ENCODE data around the gene HEMK1.

HEMK1 gene

DNA sequence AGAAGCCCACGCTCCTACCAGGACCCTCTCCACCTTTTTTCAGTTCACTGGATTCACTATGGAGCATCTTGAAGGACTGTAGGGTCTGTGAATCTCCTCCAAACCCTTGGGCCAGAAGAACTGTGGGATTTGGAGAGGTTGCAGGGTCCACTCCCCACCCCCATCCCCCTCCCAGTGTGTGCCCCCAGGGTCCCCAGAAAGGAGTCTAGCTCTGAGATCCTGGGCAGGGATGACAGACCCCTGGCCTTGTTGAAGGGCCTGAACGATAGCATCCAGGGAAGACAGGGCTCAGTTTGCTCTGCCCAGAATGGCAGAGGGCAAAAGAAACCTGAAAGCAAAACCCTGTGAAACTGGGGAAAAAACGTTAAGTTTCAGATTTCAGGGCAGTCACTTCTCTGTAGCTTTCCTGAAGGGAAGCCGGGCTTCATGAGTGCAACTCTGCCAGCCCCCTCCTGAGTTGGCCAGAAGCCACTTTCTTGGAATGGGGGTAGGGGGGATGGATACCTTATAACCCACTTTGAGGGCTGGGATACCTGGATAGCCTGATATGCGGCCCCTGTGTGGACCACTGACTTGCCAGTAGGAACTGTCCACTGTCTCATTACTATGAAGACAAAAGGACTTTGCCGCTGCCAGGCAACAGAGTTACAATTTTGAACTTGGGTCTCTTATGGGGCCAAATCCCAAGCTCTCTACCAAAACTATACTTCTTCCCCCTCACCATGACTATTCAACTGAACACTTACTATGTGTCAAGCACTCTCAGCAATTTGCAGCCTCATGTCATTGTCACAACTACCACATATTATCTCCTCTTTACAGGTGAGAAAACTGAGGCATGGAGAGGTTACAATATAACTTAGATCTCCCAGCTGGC lies 43.9 kb downstream of the HEMK1 start:
- no peak for DNase-seq (ENCODE audit: low read depth, low spot score)

DNA sequence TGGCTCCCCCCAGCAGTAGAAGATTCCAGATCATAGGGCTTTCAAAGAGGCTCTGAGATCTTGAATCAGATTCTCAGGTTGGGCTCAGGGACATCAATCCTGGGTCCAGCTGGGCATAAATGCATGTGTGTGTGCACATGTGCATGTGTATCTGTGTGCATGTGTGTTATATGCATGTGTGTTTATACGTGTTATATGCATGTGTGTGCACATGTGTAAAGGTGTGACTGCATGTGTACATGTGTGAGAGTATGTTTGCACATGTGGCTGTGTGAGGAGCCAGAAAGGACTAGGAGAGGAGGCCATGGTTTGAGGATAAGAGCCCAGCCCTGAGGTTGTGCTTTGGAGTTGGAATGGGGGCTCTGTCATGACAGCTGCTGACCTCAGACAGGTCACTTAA lies 45.9 kb downstream of the HEMK1 start:
- DNase-seq (ENCODE audit: low read depth, low spot score) = no peak

DNA sequence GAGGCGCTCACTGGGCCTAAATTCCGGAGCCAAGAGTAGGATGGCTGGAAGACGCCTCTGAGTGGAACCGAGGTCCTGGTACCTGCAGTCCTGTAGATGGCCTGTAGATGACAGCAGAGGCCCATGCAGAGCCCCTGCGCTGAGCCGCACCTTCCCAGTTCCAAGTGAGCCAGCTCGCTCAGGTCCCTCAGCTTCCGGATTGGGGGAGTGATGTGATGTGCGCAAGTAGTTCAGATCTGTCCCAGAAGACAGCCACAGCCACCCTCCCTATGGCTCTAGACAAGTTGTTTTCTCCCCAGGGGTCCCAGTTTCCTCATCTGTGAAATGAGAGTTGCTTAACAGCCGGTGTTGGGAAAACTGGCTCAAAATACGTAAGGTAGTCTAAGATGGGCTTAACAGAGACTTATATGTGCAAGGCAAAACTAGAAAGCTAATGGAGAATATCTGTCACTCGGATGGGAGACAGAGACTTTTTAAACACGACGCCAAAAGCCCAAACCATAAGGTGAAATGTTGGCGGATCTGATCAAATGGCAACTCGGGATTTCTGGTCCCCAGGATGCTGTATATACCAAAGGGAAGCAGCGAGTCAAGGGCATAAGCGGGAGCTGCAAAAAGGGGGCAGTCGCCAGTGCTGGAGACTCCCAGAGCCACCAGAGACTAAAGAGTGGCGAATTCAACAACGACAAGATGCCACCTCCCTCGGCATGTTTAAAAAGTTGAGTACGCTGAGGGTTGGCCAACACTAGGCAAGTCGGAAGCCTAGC lies 46.9 kb downstream of the HEMK1 start:
- peak; percentile 52 for DNase-seq (ENCODE audit: low read depth, low spot score)

DNA sequence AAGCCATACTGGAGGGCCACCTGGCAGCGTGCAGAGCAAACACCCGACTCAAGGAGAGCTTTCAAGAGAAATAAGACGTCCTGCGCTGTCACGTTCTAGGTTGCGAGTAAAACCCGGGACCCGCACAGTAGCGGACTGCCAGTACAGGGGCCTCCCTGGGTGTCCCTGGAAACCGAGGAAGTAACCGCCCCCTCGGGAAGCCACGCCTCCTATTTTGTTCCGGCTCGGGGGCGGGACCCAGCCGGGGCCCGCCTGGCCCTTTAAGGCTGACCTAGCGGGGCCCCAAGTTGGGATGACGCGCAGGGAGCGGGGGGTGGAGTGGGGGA lies 47.4 kb downstream of the HEMK1 start:
- DNase-seq (ENCODE audit: low read depth, low spot score) = peak; percentile 44

DNA sequence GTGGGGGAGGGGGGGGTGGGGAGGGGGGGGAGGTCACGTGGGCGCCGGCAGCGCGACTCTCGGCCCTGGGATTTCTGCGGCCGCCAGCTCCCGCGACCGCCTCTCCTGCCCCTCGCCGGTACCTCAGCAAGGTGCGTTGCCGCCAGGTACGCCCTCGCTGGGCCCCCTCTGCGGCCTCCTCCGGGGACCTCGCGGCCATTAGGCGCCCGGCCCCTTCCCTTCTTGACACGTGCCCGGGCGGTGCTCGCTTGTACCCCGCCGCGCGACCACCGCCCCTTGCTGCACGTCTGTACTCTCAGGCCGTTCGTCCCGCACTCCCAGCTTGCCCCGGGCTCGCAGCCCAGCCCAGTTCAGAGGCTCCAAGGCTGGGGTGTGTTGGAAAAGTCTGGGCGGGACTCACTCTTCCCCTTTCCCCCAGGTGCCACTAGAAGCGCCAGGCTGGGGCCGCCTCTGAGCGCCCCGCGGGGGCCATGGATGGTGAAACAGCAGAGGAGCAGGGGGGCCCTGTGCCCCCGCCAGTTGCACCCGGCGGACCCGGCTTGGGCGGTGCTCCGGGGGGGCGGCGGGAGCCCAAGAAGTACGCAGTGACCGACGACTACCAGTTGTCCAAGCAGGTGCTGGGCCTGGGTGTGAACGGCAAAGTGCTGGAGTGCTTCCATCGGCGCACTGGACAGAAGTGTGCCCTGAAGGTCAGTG lies 47.9 kb downstream of the HEMK1 start, which contains the start of gene MAPKAPK3:
Gene MAPKAPK3 (plus strand): TSS at position 56 of the 696 bp plus-strand sequence. CDS start 415 bp downstream, at position 471.
- DNase-seq (ENCODE audit: low read depth, low spot score) = no peak

DNA sequence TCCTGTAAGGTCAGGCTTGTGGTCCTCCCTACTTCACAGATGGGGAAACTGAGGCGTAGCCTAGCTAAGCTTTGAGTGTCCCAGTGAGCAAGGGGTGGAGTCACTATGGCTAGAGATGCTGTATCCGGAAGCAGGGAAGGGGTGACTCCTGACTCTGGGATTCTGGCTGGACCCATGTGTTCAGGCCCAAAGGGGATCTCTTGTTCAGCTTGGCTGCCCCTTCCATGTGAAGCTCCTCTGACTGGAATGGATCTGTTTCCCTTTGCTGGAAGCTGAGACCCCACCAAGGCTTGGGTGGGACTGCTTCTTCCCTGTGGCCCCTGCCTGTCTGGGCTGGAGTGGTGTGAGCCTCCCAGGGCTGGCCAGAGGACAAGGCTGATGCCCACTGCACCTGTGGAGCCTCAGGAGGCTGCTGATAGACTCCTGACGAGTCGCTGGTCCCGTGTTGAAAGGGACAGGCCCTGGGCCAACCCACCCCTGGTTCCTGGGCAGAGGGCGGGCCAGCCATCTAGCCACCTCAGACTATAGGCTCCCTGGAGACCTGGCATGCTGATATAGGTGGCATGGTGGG lies 48.7 kb downstream of the HEMK1 start:
- no peak for DNase-seq (ENCODE audit: low read depth, low spot score)

DNA sequence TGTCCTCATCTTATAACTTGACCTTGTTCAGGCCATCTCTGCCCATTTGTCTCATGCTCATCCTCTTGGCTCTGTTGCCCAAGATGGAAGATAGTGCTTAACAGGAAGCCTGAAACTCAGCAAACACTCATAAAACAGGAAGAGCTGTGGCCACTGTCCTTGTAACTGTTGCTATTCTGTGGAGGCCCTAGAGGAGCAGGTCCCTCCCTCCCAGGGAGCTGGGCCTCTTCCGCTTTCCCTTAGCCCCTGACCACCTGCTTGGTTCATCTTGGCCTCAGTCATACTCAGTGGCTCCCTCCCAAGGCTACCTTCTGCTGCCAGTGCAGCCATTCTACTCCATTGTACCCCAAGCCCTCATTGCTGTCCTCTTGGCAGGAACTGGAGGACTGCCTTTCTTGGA lies 51.1 kb downstream of the HEMK1 start:
- no peak for DNase-seq (ENCODE audit: low read depth, low spot score)

DNA sequence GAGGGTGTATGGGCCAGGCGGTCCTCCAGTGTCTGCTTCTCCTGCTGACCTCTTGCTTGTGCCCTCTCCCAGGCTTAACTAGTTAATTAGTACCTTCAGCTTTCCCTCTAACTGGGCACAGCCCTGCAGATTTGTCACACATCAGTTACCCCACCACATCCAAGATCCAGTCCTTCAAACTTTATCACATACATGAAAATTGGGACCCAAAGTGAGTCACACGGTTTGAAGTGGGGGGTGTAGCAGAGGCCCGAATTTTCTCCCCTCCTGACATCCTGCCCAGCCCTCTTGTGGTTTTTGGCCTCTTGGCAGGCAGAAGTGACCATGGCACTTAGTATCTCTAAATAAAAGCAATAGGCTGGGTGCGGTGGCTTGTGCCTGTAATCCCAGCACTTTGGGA lies 51.5 kb downstream of the HEMK1 start:
- no peak for DNase-seq (ENCODE audit: low read depth, low spot score)

DNA sequence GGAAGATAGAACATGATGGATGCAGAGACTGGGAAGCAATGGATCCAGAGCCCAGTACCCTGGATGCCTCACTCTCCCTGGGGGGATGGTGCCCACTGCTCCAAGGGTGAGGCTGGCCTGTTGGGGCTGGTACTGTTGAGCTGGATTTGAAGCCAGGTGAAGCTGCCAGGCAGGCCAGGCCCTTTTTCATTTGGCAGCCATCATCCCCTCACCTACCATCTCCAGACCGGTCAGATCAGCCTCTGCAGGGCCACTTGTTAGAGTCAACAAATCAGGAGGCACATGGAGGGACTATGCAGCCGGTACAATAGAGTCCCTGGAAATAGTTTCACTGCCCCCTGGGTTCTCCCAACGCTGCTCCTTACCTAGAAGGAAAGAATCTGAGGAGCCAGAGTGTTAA lies 53.6 kb downstream of the HEMK1 start:
- DNase-seq (ENCODE audit: low read depth, low spot score) = no peak

DNA sequence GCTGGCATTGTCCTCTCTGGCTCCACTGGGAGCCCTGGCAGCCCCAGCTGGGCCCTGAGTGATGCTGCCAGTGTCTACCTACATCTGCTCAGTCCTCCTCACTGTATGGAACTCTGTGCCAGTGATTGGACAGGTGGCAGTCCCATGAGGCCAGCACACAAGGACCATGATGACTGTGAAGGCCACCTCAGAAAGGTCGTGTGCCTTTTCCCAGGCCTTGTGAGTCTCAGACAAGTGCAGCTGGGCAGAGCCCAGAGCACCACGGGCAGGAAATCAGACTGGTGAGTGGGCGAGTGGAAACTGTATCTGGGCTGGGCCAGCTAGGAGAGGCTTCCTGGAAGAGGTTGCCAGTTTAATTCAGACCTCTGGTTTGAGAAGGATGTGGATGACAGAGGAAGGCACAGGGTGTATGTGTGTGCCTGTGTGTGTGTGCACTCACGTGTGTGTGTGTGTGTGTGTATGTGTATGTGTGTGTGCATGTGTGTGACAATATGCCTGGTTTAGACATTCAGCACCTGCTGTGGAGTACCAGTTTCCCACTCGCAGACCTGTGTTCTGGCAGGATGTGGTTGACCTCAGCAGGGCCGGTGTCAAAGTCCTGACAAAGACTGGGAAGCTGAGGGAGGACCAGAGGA lies 54.6 kb downstream of the HEMK1 start:
- DNase-seq (ENCODE audit: low read depth, low spot score) = no peak

DNA sequence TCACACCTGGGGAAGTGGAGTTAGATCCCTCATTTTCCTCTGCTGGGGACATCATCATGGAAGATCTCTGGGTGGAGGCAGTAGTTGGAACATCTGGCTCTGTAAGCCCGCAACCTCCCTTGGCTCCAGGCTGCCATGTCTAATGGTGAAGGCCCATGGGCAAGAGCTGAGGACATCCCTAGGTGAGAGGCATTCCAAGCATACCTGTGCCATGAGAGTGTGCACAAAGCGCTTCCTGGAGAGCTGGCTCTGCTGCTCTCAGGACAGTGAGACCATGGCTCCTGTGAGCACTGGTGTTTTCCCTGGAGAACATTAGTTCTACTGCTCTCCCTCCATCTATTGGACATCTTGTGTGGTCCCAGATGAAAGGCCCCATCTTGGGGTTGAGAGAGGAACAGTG lies 55.3 kb downstream of the HEMK1 start:
- no peak for DNase-seq (ENCODE audit: low read depth, low spot score)

DNA sequence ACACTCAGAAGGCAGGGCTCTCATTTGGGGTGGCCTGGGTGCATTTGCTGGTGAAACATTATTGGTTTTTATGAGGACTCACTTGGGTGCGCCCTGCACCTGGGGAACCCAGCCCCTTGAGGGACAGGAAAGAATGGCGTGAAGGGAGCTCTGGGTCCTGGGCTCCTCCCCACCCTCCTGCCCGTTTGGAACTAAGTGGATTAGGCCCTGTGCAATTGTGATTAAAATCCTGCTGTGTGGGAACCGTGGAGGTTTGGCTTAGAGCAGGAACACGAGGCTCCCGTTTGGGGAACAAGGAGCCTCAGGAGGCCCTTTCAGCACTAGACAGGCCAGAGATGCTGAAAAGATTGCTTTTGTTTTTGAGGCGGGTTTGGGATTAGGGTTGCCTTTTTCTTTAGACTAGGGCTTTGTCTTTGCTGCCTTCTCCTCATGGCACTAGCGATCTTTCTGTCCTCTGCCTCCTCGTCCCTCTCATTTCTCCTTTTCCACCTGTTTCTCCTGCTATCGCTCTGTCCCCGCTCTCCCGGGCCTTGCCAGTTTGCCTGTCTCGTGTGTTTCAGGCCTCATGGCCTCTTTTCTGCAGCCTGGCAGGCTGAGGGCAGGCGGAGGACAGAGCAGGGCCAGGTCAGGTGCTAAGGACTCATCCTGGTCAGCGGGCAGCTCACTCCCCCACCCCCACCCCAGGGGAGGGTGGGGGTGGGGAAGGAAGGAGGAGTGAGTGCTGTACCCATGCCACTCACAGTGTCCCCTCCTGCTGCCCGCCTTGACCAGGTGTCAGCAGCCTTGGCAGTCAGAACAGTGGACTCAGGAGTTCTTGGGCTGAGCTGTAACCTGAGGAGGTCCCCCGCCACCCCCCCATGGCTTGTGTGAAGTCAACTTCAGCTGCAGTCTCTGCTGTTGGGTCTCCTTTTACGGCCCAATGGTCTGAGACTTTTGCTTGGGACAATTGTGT lies 56.2 kb downstream of the HEMK1 start:
- no peak for DNase-seq (ENCODE audit: low read depth, low spot score)

DNA sequence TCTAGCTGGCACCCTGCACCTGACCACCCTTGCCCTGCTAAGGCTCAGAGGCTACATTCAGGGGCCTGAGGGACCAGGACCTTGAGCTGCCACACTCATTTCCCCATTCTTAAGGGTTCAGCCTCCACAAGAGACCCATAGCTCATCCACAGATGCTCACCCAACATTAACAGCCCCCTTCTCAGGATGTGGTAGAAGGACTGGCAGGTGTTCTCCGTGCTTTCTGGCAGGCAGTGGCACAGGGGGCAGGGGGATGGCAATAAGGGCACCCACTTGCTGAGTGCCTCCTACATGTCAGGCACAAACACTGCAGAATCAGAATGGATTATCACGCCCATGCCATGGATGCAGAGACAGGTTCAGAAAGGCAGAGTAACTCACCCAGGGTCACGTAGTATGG lies 57.1 kb downstream of the HEMK1 start:
- no peak for DNase-seq (ENCODE audit: low read depth, low spot score)

DNA sequence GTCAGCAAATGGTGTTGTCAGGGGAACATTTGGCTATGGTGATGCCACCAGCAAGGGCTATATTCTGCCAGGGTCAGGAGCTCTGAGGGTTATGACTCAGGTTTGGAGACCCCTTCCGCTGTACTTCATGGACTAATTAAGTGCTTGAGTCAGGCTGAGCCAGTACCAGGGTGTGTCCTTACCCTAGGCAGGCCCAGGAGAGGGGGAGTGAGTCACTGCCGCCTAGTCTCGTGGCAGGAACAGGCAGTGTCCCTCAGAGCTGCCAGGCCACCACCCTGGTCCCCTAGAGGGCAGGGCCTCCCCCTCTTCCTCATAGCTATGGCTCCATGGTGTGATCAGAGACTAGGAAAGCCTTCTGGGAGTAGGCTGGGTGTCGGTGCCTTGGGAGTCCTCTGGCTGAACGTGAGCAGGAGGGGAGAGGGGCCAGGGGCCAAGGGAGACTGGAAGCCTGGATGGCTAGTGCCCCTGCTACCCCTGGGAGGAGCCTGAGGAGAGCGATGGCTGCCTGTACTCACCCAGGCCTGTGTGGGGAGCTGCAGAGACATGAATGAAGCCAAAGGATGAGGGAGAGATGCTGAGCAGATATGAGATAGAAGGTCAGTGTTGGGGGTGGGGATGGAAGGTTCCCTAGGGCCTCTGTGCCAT lies 58.2 kb downstream of the HEMK1 start:
- no peak for DNase-seq (ENCODE audit: low read depth, low spot score)

DNA sequence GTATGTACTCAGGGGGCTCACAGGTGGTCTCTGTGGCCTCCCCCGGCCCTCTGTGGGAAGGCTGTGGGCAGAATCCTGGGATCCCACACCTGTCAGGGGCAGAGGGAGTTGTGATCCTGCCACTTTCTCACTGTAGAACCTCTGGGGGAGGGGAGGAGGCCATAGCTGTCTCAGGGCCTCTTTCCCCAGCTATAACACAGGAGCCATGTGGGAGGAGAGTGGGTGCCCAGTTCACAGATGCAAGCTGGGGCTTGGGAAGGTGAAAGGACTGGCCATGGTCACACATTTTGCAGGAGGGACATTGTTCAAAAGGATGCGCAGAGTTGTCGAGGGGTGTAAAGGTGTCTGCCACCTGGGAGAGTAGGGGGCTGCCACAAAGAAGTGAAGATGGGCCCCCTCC lies 59.3 kb downstream of the HEMK1 start:
- DNase-seq (ENCODE audit: low read depth, low spot score) = no peak

DNA sequence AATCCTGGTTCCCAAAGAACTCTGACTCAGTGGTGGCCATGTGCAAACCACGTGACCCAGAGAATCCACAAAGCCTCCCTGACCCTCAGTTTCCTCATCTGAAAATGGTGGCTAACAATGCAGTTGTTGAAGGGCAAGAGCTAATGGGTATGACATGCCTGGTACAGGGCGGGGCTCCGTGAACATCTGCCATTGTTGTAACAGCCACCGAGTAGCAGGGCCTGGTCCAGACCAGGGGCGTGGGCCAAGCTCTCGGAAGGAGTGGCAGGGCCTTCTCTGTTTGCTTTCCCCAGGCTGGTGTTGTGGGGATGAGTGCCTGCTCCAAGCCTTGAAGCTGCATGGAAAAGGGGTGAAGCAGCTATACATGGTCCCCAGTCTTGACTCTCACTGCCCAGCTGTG lies 61.1 kb downstream of the HEMK1 start:
- no peak for DNase-seq (ENCODE audit: low read depth, low spot score)

DNA sequence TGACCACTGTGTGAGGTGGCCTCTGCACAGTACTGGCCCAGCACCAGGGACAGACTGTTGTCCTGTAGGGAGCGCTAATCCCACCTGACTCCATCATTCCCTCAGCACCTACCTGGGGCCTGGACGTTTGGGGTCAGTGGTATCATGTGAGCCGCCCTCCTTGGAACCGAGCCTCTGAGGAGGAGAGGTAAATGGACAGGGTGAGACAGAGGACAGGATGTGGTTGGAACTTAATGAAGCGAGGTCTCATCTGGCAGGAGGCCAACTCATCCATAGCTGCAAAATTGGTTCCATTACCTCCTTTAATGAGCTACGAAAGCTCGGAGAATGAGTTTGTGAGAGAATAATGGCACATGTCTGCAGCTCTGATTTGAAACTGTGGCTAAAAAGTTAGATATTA lies 61.6 kb downstream of the HEMK1 start:
- DNase-seq (ENCODE audit: low read depth, low spot score) = no peak

DNA sequence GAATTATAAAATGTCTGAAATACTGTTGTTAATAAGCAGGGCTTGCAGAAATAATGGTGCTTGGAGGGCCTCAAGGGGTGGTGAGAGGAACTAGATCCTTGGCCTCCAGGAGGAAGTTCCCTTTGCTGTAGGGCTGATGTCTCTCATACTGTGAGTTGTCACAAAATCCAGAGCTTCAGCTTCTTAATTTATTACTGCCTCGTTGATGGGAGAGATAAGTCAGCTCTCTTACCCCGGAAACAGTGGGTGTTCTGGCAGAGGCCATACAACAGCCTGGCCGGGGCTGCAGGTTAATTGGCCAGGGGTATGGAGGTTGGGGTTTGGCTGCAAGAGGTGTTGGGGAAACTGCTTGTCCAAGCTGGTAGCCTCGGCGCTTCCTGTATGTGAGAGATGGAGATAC lies 63.1 kb downstream of the HEMK1 start:
- no peak for DNase-seq (ENCODE audit: low read depth, low spot score)

DNA sequence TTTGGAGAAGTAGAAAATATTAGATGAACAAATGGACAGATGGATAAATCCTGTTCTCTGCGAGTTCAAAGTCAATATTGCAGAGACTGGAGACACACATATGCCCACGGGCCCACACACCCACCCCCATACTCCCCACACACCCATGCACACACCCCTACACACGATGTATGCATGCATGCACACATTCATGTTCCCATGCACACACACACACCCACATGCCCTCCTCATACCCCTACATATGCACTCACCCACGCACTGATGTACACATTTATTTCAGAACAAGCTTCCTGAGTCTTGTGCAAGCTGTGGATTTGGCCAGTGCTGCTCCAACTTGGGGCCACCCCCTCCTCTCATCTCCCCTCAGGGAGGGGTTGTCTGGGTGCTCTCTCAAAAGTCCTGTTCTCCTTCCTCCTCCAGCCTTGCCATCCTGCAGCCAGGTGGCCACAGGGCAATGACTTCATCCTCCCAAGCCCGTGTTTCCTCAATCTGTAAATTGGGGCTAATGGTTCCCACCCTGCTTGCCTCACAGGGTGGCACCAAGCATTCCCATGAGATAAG lies 64.0 kb downstream of the HEMK1 start:
- no peak for DNase-seq (ENCODE audit: low read depth, low spot score)

DNA sequence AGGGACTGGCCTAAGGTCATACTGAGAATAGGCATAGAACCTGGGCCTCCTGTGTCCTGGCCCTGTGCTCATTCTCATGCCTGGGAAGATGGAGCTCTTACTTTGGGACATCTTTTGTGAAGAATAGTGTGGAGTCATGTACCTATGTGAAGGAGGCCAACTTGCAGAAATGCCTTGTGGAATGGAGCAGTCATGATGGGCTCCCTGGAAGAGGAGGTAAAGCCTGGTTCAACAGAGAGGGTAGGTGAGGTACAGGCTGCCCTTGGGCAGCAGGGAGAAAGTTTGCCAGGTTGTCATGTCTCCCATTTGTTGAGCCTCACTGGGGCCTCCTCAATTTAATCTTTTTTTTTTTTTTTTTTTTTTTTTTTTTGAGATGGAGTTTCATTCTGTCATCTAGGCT lies 65.7 kb downstream of the HEMK1 start:
- DNase-seq (ENCODE audit: low read depth, low spot score) = no peak
